ENCODE results near the gene CRABP2.

Gene CRABP2

DNA sequence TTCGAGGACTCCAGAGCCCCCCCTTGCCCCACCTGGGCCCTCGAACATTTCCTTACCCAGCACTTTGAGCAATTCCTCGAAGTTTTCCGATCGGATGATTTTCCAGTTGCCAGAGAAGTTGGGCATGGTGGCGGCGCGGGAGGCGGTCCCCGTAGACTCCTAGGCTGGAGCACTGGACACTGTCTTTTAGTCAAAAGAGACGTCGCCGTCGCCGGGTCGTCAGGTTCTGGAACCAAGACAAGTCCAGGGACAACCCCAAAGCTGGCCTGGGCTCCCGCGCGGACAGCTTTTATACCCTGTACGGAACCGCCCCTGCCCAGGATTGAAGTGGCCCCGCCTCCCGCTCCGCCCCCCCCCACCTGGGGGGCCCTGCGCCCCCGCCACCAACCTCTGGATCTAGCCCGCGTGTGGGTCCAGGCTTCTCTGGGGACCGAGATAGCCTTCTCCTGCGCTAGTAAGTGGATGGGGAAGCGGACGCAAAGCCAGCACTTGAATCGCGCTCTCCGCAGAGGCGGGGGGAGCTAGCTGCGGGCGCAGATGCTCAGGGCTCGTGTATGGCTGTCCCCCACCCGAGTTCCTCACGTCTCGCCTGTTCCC is at the start of gene CRABP2:
CRABP2 (minus strand) TSS at position 263 of the 597 bp plus-strand sequence; CDS start at position 126, 137 bp downstream.
- no peak for DNase-seq (ENCODE audit: low read depth)
- H3K4me3 ChIP-seq (ENCODE audit: low read depth, low read length): peak within 1 kb of the TSS; percentile 52

DNA sequence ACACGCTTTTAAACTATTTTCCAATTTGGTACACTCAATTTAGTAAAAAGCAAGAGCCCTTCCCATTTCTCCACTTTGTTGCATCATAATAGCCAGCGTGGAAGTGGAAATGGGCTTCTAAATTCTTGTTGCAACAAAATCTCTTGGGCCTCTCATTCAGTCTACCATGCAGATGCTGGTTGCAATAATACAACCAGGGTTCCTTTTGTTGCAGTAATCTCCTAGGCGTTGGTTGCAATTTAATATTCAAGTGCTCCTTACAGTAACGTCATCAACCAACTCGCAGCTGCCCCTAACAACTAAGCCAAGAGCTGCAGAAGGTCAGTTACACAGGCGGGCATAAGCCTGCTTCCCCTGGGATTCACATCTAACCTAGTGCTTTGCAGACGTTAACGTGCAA is 48.8 kb upstream of the CRABP2 start:
- DNase-seq (ENCODE audit: low read depth): no peak
- no peak overlapping the region for H3K4me3 ChIP-seq (ENCODE audit: low read depth, low read length)

GRCh38 chr1:156752843-156753482 is 47.6 kb upstream of the CRABP2 start:
- H3K4me3 ChIP-seq (ENCODE audit: low read depth, low read length): peak overlapping the region; percentile 81
- no peak for DNase-seq (ENCODE audit: low read depth)

DNA sequence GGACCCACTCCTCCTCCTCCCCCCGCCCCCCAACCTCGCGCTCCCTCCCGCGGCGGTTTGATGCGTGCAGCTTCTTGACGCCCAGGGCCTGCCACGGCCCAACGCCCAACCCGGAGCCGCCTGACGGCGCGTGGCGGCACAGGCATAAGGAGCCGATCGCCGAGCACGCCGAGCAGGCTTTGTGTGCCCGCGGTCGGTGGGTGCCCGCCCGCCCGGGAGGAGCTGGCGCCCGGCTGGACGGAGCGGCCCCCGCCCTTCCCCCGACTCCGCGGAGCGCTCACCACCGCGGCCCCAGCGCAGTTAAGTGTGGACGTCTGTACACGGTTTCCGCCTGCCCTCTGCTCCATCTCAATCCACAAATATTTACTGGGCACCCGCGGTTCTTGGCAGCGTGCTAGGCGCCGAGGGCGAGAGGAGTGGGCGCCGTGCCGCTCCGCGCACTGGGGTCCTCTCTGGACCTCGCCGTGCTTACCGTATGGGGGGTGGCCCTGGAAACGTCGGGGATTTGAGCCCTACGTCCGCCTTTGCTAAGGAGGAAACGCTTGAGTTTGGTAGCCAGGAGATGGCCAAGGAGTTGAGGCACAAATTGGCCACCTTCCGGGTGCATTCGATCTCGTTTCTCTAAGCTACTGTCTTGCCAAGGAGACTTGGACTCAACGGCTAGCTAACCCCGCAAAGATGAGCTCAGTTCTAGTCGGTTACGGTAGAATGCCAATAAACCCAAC is 46.5 kb upstream of the CRABP2 start:
- DNase-seq (ENCODE audit: low read depth): peak; percentile 91
- peak overlapping the region; percentile 81 for H3K4me3 ChIP-seq (ENCODE audit: low read depth, low read length)

GRCh38 chr1:156751451-156751756 is 46.0 kb upstream of the CRABP2 start, which contains the start of gene HDGF:
HDGF (minus strand) TSS chr1:156751675; CDS start chr1:156751429, 246 bp downstream.
- DNase-seq (ENCODE audit: low read depth): no peak
- H3K4me3 ChIP-seq (ENCODE audit: low read depth, low read length): peak within 1 kb of the TSS; percentile 81

- DNase-seq (ENCODE audit: low read depth): no peak
- peak overlapping the region; percentile 81 for H3K4me3 ChIP-seq (ENCODE audit: low read depth, low read length)
Observed at GRCh38 chr1:156750711-156751450, 45.5 kb upstream of the CRABP2 start.

- DNase-seq (ENCODE audit: low read depth): no peak
- peak overlapping the region; percentile 81 for H3K4me3 ChIP-seq (ENCODE audit: low read depth, low read length)
Observed at GRCh38 chr1:156750191-156750672, 44.8 kb upstream of the CRABP2 start.

- DNase-seq (ENCODE audit: low read depth): no peak
- H3K4me3 ChIP-seq (ENCODE audit: low read depth, low read length): peak overlapping the region; percentile 81
Observed at GRCh38 chr1:156749419-156750118, 44.2 kb upstream of the CRABP2 start.

GRCh38 chr1:156748670-156749418 is 43.5 kb upstream of the CRABP2 start:
- H3K4me3 ChIP-seq (ENCODE audit: low read depth, low read length): peak overlapping the region; percentile 81
- DNase-seq (ENCODE audit: low read depth): no peak

DNA sequence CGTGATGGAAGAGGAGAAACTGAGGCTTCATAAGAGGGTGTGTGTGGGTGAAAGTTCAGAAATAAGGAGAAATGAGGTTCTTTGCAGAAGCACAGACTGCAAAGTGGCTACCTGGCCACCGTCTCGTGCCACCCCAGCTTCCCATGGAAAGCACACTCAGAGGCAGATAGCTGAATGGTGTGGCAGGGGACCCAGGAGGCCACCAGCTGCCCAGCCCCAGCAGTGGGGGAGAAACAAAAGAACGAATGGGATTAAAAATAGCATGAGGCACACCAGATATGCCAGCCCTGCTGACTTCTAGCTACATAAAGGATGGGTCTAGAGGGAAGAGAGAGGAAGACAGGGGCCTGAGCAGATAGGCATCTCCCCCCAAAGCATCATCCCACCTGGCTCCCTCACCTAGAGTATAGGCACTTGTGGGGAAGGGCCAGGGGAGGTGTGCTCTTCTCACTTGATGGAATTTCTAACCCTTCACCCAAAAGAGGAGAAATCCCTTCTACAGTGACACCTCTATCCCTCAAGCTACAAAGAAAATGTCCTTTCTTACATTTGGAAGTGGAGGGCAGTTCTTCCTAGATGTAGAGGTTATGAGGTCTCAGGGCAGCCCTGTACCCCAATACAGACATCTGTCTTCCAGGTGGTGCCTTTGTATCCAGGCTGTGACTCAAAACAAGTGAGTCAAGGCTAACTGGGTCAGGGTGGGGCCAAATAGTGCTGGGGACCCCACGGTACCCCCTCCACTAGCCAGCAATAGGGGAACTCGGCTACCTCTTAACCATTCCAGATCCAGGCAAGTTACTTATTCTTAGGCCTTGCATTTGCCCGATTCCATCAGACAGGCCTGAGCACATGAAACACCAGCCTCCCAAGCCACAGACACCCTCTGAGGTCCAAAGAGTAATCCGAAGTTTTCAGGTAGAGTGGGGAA is 42.6 kb upstream of the CRABP2 start:
- peak overlapping the region; percentile 81 for H3K4me3 ChIP-seq (ENCODE audit: low read depth, low read length)
- DNase-seq (ENCODE audit: low read depth): no peak

DNA sequence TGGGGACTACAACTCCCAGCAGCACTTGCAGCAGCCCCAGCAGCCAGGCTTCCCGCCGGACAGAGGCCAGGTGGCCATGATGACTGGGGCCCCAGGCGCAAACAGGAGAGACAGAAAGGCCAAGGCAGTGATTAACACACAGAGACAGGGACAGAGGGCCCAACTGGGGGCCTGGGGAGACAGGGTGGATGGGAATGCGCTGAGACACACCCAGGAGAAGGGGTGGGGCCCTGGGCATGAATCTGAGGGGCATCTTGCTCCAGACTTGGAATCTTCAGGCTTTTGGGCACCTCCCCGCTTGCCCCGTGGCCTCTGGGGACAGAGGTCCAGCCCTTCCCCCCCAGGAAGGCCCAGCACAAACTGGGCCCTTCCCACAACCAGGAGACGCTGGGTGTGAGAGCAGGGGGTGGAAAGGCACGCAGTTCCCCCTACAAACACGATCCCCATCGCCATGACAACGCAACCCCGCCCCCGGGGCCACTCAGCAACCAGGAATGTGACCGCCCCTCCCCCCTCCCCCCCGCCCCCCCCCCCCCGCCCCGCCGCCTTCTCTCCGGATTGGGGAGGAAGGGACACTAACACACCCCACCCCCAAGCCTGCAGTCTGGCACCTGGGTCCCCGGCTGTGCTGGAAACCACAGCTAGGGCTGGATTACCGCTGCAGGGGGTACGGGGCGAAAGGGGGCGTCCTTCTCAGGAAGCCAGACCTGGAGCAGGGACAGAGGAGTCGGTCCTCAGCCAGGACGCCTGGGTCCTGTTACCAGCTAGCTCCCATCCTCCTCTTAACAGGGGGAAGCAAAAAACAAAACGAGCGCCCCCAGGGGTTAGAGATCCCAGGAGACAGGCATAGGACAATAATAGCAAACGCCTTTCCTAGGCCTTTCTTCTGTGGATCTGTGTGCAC is 41.6 kb upstream of the CRABP2 start:
- H3K4me3 ChIP-seq (ENCODE audit: low read depth, low read length): peak overlapping the region; percentile 81
- DNase-seq (ENCODE audit: low read depth): peak; percentile 79

- DNase-seq (ENCODE audit: low read depth): no peak
- H3K4me3 ChIP-seq (ENCODE audit: low read depth, low read length): peak overlapping the region; percentile 47
Observed at GRCh38 chr1:156746406-156746727, 41.0 kb upstream of the CRABP2 start.

DNA sequence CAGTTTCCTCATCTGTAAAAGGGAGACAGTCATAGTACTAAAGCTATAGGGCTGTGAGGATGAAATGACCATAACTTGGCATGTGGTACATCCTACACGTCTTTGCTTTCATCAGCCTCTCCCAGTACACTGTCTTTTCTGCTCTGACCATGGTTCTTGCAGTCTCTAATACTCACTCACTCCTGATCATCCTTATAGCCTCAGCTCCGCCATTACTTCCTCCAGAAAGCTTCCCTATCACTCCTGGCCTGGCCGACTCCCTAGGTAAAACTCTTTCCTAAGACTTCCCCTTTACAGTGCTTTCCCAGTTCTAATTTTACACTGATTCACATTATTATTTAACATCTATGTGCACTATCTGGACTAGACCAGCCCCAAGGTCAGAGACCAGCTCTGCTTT is 40.5 kb upstream of the CRABP2 start:
- no peak for DNase-seq (ENCODE audit: low read depth)
- H3K4me3 ChIP-seq (ENCODE audit: low read depth, low read length): no peak overlapping the region

GRCh38 chr1:156744786-156745419 is 39.5 kb upstream of the CRABP2 start:
- H3K4me3 ChIP-seq (ENCODE audit: low read depth, low read length): no peak overlapping the region
- DNase-seq (ENCODE audit: low read depth): no peak

DNA sequence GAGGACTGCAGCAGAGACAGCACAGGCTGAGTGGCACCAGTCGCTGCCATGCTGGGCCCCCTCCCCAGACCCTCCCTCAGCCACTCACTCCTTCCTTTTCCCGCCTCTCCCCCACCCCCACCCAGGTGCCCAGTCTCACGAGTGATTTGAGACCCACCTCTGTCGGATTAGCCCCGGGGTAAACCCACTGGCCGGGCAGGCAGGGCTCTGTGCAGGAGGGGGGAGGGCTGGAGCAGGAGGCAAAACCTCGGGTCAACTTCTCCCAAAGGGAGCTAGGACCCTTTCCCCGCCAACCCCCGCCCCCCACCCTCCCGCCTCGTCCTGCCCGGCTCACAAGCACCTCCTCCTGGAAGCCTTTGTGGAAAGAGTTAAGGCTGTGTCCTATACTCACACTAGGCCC is 39.0 kb upstream of the CRABP2 start:
- no peak overlapping the region for H3K4me3 ChIP-seq (ENCODE audit: low read depth, low read length)

More for the DNA sequence above, 39.0 kb upstream of the CRABP2 start:
- DNase-seq (ENCODE audit: low read depth): no peak

Measured in skeletal muscle cell (primary cell).